ENCODE data around the gene TMEM63A.

The TMEM63A gene

DNA sequence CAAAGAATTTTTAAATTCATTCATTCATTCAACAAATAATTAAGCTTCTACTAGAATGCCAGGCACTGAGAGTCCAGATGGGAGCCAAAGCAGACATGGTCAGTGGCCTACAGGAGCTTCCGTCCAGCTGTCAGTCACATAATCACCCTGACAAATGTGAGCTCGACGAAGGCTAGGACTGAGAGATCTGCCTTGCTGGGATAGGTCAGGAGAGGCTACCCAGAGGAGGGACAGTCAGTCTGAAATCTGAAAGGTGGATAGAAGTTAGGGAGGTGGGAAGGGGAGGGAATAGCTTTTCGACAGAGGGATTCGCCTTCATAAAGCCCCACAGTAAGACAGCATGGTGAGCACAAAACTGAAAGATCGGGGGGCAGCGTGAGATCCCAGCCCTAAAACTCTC lies 64.0 kb downstream of the TMEM63A start:
- TF ChIP-seq EZH2phosphoT487 (conservative IDR thresholded peaks at IDR 0.05; ENCODE audit: low read length): no peak
- TF ChIP-seq, protein P1, sequence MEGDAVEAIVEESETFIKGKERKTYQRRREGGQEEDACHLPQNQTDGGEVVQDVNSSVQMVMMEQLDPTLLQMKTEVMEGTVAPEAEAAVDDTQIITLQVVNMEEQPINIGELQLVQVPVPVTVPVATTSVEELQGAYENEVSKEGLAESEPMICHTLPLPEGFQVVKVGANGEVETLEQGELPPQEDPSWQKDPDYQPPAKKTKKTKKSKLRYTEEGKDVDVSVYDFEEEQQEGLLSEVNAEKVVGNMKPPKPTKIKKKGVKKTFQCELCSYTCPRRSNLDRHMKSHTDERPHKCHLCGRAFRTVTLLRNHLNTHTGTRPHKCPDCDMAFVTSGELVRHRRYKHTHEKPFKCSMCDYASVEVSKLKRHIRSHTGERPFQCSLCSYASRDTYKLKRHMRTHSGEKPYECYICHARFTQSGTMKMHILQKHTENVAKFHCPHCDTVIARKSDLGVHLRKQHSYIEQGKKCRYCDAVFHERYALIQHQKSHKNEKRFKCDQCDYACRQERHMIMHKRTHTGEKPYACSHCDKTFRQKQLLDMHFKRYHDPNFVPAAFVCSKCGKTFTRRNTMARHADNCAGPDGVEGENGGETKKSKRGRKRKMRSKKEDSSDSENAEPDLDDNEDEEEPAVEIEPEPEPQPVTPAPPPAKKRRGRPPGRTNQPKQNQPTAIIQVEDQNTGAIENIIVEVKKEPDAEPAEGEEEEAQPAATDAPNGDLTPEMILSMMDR (IDR thresholded peaks at IDR 0.05; ENCODE audit: insufficient read depth, low read length, poor library complexity, severe bottlenecking): no peak
- no peak overlapping the region for H3K4me2 ChIP-seq (ENCODE audit: low read depth, low read length, poor library complexity, severe bottlenecking)

GRCh38 chr1:225817611-225818061 lies 64.5 kb downstream of the TMEM63A start:
- Histone ChIP-seq H3K9me2 (replicated peaks; ENCODE audit: insufficient read depth, low read length) (no peaks in the 10 kb centered on the region), H3K4me3 (ENCODE audit: insufficient read depth, low read length, poor library complexity, severe bottlenecking) (no peak overlapping the region), H4K20me1 (ENCODE audit: low read depth, low read length) (no peaks in the 10 kb centered on the region), H3K4me2 (ENCODE audit: low read depth, low read length, poor library complexity, severe bottlenecking) (no peak overlapping the region), H3K27me3 (ENCODE audit: low read length) (no peaks in the 10 kb centered on the region), H3K79me2 (ENCODE audit: insufficient read depth, low read length) (no peaks in the 10 kb centered on the region), H2AFZ (ENCODE audit: low read depth, low read length, severe bottlenecking) (no peak overlapping the region), H3K27ac (ENCODE audit: low read depth, low read length) (no peak overlapping the region), H3F3A (ENCODE audit: insufficient read depth) (no peaks in the 10 kb centered on the region), H3K36me3 (ENCODE audit: low read length) (no peaks in the 10 kb centered on the region), H3K9ac (ENCODE audit: low read length) (no peak overlapping the region), H3K9me3 (ENCODE audit: insufficient read depth, low read length) (no peaks in the 10 kb centered on the region)
- TF ChIP-seq EZH2phosphoT487 (conservative IDR thresholded peaks at IDR 0.05; ENCODE audit: low read length): no peak
- TF ChIP-seq, protein P1 (IDR thresholded peaks at IDR 0.05; ENCODE audit: insufficient read depth, low read length, poor library complexity, severe bottlenecking): no peak

More for the DNA sequence above, 64.0 kb downstream of the TMEM63A start:
- no peaks in the 10 kb centered on the region for H3K9me2 ChIP-seq (replicated peaks; ENCODE audit: insufficient read depth, low read length)
- no peaks in the 10 kb centered on the region for H3K79me2 ChIP-seq (ENCODE audit: insufficient read depth, low read length)
- H3K9me3 ChIP-seq (ENCODE audit: insufficient read depth, low read length): no peaks in the 10 kb centered on the region
- no peaks in the 10 kb centered on the region for H4K20me1 ChIP-seq (ENCODE audit: low read depth, low read length)
- no peaks in the 10 kb centered on the region for H3K27me3 ChIP-seq (ENCODE audit: low read length)
- H3F3A ChIP-seq (ENCODE audit: insufficient read depth): no peaks in the 10 kb centered on the region
- H3K4me3 ChIP-seq (ENCODE audit: insufficient read depth, low read length, poor library complexity, severe bottlenecking): no peak overlapping the region
- H3K27ac ChIP-seq (ENCODE audit: low read depth, low read length): no peak overlapping the region
- no peaks in the 10 kb centered on the region for H3K36me3 ChIP-seq (ENCODE audit: low read length)
- H2AFZ ChIP-seq (ENCODE audit: low read depth, low read length, severe bottlenecking): no peak overlapping the region
- H3K9ac ChIP-seq (ENCODE audit: low read length): no peak overlapping the region

DNA sequence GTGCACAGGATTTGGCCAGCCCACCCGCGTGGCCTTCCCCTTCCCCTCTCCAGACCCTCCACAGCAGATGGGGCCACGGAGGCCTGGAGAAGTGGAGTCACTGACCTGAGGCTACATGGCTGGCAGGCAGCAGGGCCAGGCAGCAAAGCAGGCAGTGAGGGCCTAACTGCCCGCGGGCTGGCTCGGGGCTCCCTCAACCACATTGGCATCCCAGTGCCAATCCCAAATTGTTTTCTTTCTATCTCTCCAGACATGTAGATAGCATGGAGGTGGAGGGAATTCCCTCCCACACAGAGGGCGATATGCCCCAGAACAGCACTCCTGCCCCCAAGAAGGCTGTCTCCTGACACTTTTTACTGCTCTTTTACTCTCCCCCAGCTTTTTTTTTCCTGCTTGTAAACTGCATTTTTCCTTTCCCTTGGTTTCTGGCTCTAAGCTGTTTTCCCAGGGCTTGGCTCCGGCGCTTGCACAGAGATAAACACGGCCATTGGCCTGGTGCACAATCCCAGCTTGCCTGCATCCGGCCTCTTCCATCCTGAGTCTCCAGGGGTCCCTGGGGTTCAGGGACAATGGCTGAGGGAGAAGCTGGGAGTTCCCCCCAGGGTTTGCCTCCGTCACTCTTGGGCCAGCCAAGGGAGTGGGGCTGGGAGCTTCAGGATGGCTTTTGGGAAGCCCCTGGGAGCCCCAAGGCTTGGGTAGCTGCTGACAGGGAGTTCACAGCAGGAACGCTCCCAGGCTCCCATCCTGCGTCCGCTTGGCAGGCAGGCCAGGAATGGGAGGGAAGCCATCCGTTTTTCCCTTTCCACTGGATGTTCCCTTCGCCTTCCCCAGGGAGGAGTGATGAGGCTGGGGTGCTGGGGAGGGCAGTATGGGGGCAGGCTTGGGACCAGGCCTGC lies 65.3 kb downstream of the TMEM63A start:
- Histone ChIP-seq H3K9me2 (replicated peaks; ENCODE audit: insufficient read depth, low read length) (no peaks in the 10 kb centered on the region), H3K27me3 (ENCODE audit: low read length) (no peaks in the 10 kb centered on the region), H3K4me3 (ENCODE audit: insufficient read depth, low read length, poor library complexity, severe bottlenecking) (no peak overlapping the region), H3K36me3 (ENCODE audit: low read length) (no peaks in the 10 kb centered on the region), H3K9ac (ENCODE audit: low read length) (no peak overlapping the region), H3K79me2 (ENCODE audit: insufficient read depth, low read length) (no peaks in the 10 kb centered on the region), H4K20me1 (ENCODE audit: low read depth, low read length) (no peaks in the 10 kb centered on the region), H2AFZ (ENCODE audit: low read depth, low read length, severe bottlenecking) (no peak overlapping the region), H3K9me3 (ENCODE audit: insufficient read depth, low read length) (no peaks in the 10 kb centered on the region), H3K4me2 (ENCODE audit: low read depth, low read length, poor library complexity, severe bottlenecking) (no peak overlapping the region), H3K27ac (ENCODE audit: low read depth, low read length) (no peak overlapping the region), H3F3A (ENCODE audit: insufficient read depth) (no peaks in the 10 kb centered on the region)
- TF ChIP-seq, protein P1 (IDR thresholded peaks at IDR 0.05; ENCODE audit: insufficient read depth, low read length, poor library complexity, severe bottlenecking): no peak
- TF ChIP-seq EZH2phosphoT487 (conservative IDR thresholded peaks at IDR 0.05; ENCODE audit: low read length): no peak

All from SU-DHL-6 (cell line).